H1 (cell line): ENCODE measurements around the gene UBL5. TPM values are rescaled to one million over a fixed set of nuclear protein-coding genes. Genes with fewer than 3 reads are reported as not detected.

Experiments
- CTCF ChIA-PET: fragments of 300-600 bp; sonication (Branson Sonifier 250); formaldehyde crosslinking; loops from one replicate; lab custom pipeline; 2021; ENCODE audit not compliant: partially characterized antibody; lab: Charles Lee
- POLR2A ChIA-PET: fragments of 300-600 bp; sonication (Branson Sonifier 250); formaldehyde crosslinking; loops from one replicate; lab custom pipeline; 2021; ENCODE audit warnings: inconsistent platforms; ENCODE audit not compliant: partially characterized antibody; lab: Charles Lee
- DNase-seq, 2 experiments: peaks; one replicate each; pipeline versions ENCODE4 v3.0.0 to v3.0.0-alpha.2; 2010 to 2022; ENCODE audit warnings: low spot score in 2 of 2, low read depth in 1 of 2, mixed read lengths in 1 of 2
- FAIRE-seq: peaks from 2 replicates; lab custom pipeline; 2011; peaks lifted over from hg19 to GRCh38; lab: Jason Lieb, UNC
- H2AFZ ChIP-seq: 2 replicates; pipeline ENCODE4 v1.8.1; 2012; ENCODE audit warnings: low read length, inconsistent platforms
- H2AK5ac ChIP-seq: 2 replicates; pipeline ENCODE4 v1.6.1; 2013; ENCODE audit warnings: low read depth, low read length
- H2BK120ac ChIP-seq: replicated peaks from 2 replicates; pipeline ENCODE3; 2013; ENCODE audit warnings: low read depth, low read length, inconsistent platforms
- H2BK12ac ChIP-seq: 2 replicates; pipeline ENCODE4 v1.6.1; 2013; ENCODE audit warnings: low read depth, low read length
- H2BK15ac ChIP-seq: 2 replicates; pipeline ENCODE4 v1.6.1; 2013; ENCODE audit warnings: low read length
- H2BK20ac ChIP-seq: 2 replicates; pipeline ENCODE4 v1.6.1; 2013; ENCODE audit warnings: low read length
- H2BK5ac ChIP-seq: 2 replicates; pipeline ENCODE4 v1.6.1; 2013; ENCODE audit warnings: low read depth, low read length
- H3K14ac ChIP-seq: 2 replicates; pipeline ENCODE4 v1.6.1; 2013; ENCODE audit warnings: inconsistent platforms; ENCODE audit not compliant: insufficient read length
- H3K18ac ChIP-seq: 2 replicates; pipeline ENCODE4 v1.6.1; 2013; ENCODE audit warnings: low read length; ENCODE audit errors: extremely low read depth
- H3K23ac ChIP-seq: 2 replicates; pipeline ENCODE4 v1.6.1; 2013; ENCODE audit warnings: inconsistent platforms; ENCODE audit not compliant: insufficient read length
- H3K23me2 ChIP-seq: 2 replicates; pipeline ENCODE4 v1.6.1; 2013; ENCODE audit warnings: low read depth, low read length
- H3K27ac ChIP-seq: 2 replicates; pipeline ENCODE4 v1.6.1; 2011; ENCODE audit warnings: low read depth, low read length, inconsistent platforms
- H3K27me3 ChIP-seq, 4 experiments: replicated peaks in 1 of 4; 1 replicate in 1 of 4; 2 replicates in 3 of 4; pipeline versions ENCODE4 v1.6.1 to v1.8.1; 2011 to 2013; ENCODE audit warnings: low read length in 3 of 4, mild to moderate bottlenecking in 3 of 4, inconsistent platforms in 2 of 4, mixed read lengths in 2 of 4, moderate library complexity in 1 of 4; ENCODE audit not compliant: control insufficient read depth in 3 of 4, insufficient read depth in 3 of 4; ENCODE audit errors: extremely low read depth in 1 of 4
- H3K36me3 ChIP-seq, 4 experiments: 2 replicates each; pipeline versions ENCODE4 v1.6.1 to v1.8.1; 2011 to 2013; ENCODE audit warnings: mild to moderate bottlenecking in 4 of 4, low read length in 3 of 4, moderate library complexity in 2 of 4, control low read depth in 1 of 4, inconsistent platforms in 1 of 4; ENCODE audit not compliant: insufficient read depth in 4 of 4, control insufficient read depth in 2 of 4
- H3K4ac ChIP-seq: replicated peaks from 2 replicates; pipeline ENCODE3; 2013; ENCODE audit warnings: low read length, low read depth, mixed read lengths, inconsistent platforms; ENCODE audit not compliant: insufficient read length
- H3K4me1 ChIP-seq, 4 experiments: replicated peaks in 1 of 4; 1 replicate in 1 of 4; 2 replicates in 3 of 4; pipeline versions ENCODE4 v1.6.1 to v1.8.1; 2011 to 2013; ENCODE audit warnings: low read length in 3 of 4, inconsistent platforms in 2 of 4, mixed read lengths in 1 of 4; ENCODE audit not compliant: insufficient read depth in 4 of 4, control insufficient read depth in 3 of 4
- H3K4me2 ChIP-seq, 2 experiments: 2 replicates each; pipeline versions ENCODE4 v1.6.1 to v1.8.1; 2011 to 2013; ENCODE audit warnings: low read depth in 2 of 2, low read length in 2 of 2, control low read depth in 1 of 2, inconsistent platforms in 1 of 2, mild to moderate bottlenecking in 1 of 2; ENCODE audit not compliant: insufficient read depth in 1 of 2
- H3K4me3 ChIP-seq, 4 experiments: fragments of 200-600, 300-600 bp in 1 of 4; sonication (generic), shearing (Covaris generic), sonication (Bioruptor Twin) in 1 of 4; 2 replicates each; pipeline versions ENCODE4 v1.5.1 to v1.8.1; 2011 to 2016; ENCODE audit warnings: low read length in 4 of 4, low read depth in 3 of 4, control low read depth in 2 of 4, inconsistent platforms in 2 of 4, mild to moderate bottlenecking in 2 of 4, mixed read lengths in 1 of 4, moderate library complexity in 1 of 4; ENCODE audit not compliant: insufficient read depth in 2 of 4; ENCODE audit errors: extremely low read depth in 1 of 4
- H3K56ac ChIP-seq: replicated peaks from 2 replicates; pipeline ENCODE3; 2013; ENCODE audit warnings: low read depth, mild to moderate bottlenecking, mixed read lengths, low read length, inconsistent platforms; ENCODE audit not compliant: insufficient read length
- H3K79me1 ChIP-seq: 2 replicates; pipeline ENCODE4 v1.6.1; 2013; ENCODE audit warnings: low read depth, low read length, control low read depth
- H3K79me2 ChIP-seq, 2 experiments: 2 replicates each; pipeline versions ENCODE4 v1.6.1 to v1.8.1; 2012 to 2013; ENCODE audit warnings: low read length in 2 of 2, mild to moderate bottlenecking in 2 of 2, inconsistent platforms in 1 of 2; ENCODE audit not compliant: insufficient read depth in 2 of 2, control insufficient read depth in 1 of 2
- H3K9ac ChIP-seq, 4 experiments: replicated peaks in 1 of 4; 1 replicate in 1 of 4; 2 replicates in 3 of 4; pipeline versions ENCODE4 v1.6.1 to v1.8.1; 2011 to 2013; ENCODE audit warnings: low read depth in 3 of 4, low read length in 3 of 4, control low read depth in 2 of 4, mild to moderate bottlenecking in 2 of 4, moderate library complexity in 2 of 4, inconsistent platforms in 1 of 4; ENCODE audit errors: extremely low read depth in 1 of 4
- H3K9me3 ChIP-seq, 2 experiments: 2 replicates each; pipeline versions ENCODE4 v1.6.1 to v1.8.1; 2012 to 2013; ENCODE audit warnings: mild to moderate bottlenecking in 2 of 2, moderate library complexity in 2 of 2, control low read depth in 1 of 2, inconsistent platforms in 1 of 2, low read depth in 1 of 2, low read length in 1 of 2, mixed read lengths in 1 of 2; ENCODE audit not compliant: insufficient read depth in 2 of 2
- H4K20me1 ChIP-seq, 2 experiments: replicated peaks in 1 of 2; 2 replicates each; pipeline versions ENCODE3 to v1.8.1; 2011 to 2013; ENCODE audit warnings: inconsistent platforms in 2 of 2, low read length in 2 of 2, mild to moderate bottlenecking in 1 of 2; ENCODE audit not compliant: insufficient read depth in 2 of 2, control insufficient read depth in 1 of 2
- H4K5ac ChIP-seq: 2 replicates; pipeline ENCODE4 v1.6.1; 2013; ENCODE audit warnings: low read length, low read depth, mixed read lengths, inconsistent platforms; ENCODE audit not compliant: insufficient read length
- H4K8ac ChIP-seq: 2 replicates; pipeline ENCODE4 v1.8.0; 2013; ENCODE audit warnings: mild to moderate bottlenecking, moderate library complexity, low read length, inconsistent platforms; ENCODE audit not compliant: insufficient read depth; ENCODE audit errors: extremely low read depth
- H4K91ac ChIP-seq: replicated peaks from 2 replicates; pipeline ENCODE3; 2013; ENCODE audit warnings: low read length, mixed read lengths, inconsistent platforms; ENCODE audit not compliant: insufficient read length
- CBX8 ChIP-seq: fragments of 300-800, 300-1000 bp; sonication (generic); IDR thresholded peaks from 2 replicates; pipeline ENCODE4 v1.7.1; 2016; ENCODE audit warnings: low read depth, low read length, borderline replicate concordance
- CHD2 ChIP-seq: IDR thresholded peaks from 2 replicates; pipeline ENCODE4 v1.6.1; 2012; ENCODE audit warnings: low read length, improper control_type of control experiment
- CREB1 ChIP-seq: IDR thresholded peaks from 2 replicates; pipeline ENCODE4 v1.6.1; 2012; ENCODE audit warnings: inconsistent platforms
- EZH2 ChIP-seq: fragments of 200-600 bp; sonication (generic); IDR thresholded peaks from 2 replicates; pipeline ENCODE4 v1.7.1; 2012; ENCODE audit warnings: low read depth, mild to moderate bottlenecking, moderate library complexity, low read length, inconsistent platforms; ENCODE audit not compliant: severe bottlenecking
- FOSL1 ChIP-seq: IDR thresholded peaks from 2 replicates; pipeline ENCODE4 v1.6.1; 2011; ENCODE audit warnings: mild to moderate bottlenecking, low read depth, low read length, moderate library complexity; ENCODE audit not compliant: insufficient read depth
- JUND ChIP-seq: IDR thresholded peaks from 2 replicates; pipeline ENCODE4 v1.6.1; 2011; ENCODE audit warnings: mild to moderate bottlenecking, improper control_type of control experiment, low read length
- KDM5A ChIP-seq: fragments of 200-600 bp; IDR thresholded peaks from 2 replicates; pipeline ENCODE4 v1.7.1; 2012; ENCODE audit warnings: mild to moderate bottlenecking, low read length, inconsistent platforms, mixed read lengths
- RAD21 ChIP-seq, 2 experiments: IDR thresholded peaks in 1 of 2; conservative IDR thresholded peaks in 1 of 2; 2 replicates each; pipeline ENCODE4 v1.6.1; 2011; ENCODE audit warnings: low read depth in 2 of 2, low read length in 2 of 2, improper control_type of control experiment in 1 of 2, inconsistent platforms in 1 of 2, mild to moderate bottlenecking in 1 of 2, moderate library complexity in 1 of 2
- TAF7 ChIP-seq: optimal IDR thresholded peaks from 2 replicates; pipeline ENCODE3; 2011; ENCODE audit warnings: low read depth, mild to moderate bottlenecking, inconsistent platforms, low read length, moderate library complexity, borderline replicate concordance
- USF2 ChIP-seq: IDR thresholded peaks from 2 replicates; pipeline ENCODE4 v1.6.1; 2011; ENCODE audit warnings: low read length, improper control_type of control experiment
- polyA plus RNA-seq, 7 experiments: library from polyadenylated mRNA; depleted of rRNA in 3 of 7; stranded (reverse) in 5 of 7; unstranded in 2 of 7; fragments of >200 nt in 5 of 7; fragments of 200-250 nt in 2 of 7; gene quantifications; 1 replicate in 5 of 7; 2 replicates in 1 of 7; 4 replicates in 1 of 7; pipeline versions ENCODE4 v1.2.1 to v1.2.3, GENCODE V29; 2011 to 2013; ENCODE audit warnings: missing spikeins in 2 of 7, mixed read lengths in 2 of 7
- total RNA-seq: library from RNA; stranded (reverse); fragmentation: NEBNext Ultra II Directional; extraction: Animal tissue kit (Norgen Biotek cat#: 25700); gene quantifications from 2 replicates; pipeline ENCODE4 v1.2.1, GENCODE V29; 2021

UBL5 gene
- total and polyA plus RNA-seq, 2 of the 8 experiments (the other 6 are each of a cell fraction or from before 2014, with no cell fraction given), result 416 to 1,209 TPM

- Histone ChIP-seq H2AFZ (no peak overlapping the region), H3K9ac (no peak overlapping the region), H2BK12ac (no peak overlapping the region), H2BK120ac (no peak overlapping the region), H2BK5ac (no peak overlapping the region), H3K23ac (no peak overlapping the region), H3K4me1 (no peaks in the 10 kb centered on the region; a peak in 1 of 7 replicates), H3K27ac (no peak overlapping the region), H3K9me3 (no peaks in the 10 kb centered on the region), H2BK15ac (no peak overlapping the region), H3K27me3 (no peaks in the 10 kb centered on the region), H3K18ac (no peak overlapping the region), H3K79me1 (no peaks in the 10 kb centered on the region; the same call in 1 of the 2 replicates), H4K91ac (no peak overlapping the region), H3K79me2 (no peaks in the 10 kb centered on the region), H4K8ac (no peak overlapping the region), H3K4me3 (no peak overlapping the region), H3K23me2 (no peaks in the 10 kb centered on the region), H2AK5ac (no peak overlapping the region), H3K4ac (no peak overlapping the region), H4K20me1 (peaks cover 1 to 5% of the 10 kb centered on the region in 2 experiments), H3K56ac (no peak overlapping the region), H3K14ac (no peak overlapping the region), H2BK20ac (no peak overlapping the region), H4K5ac (no peak overlapping the region), H3K36me3 (peaks cover 0 to 12% (median 9%) of the 10 kb centered on the region in 4 experiments; a peak in 5 of 8 replicates), H3K4me2 (no peak overlapping the region)
- no peak for DNase-seq
- no peak for FAIRE-seq
- TF ChIP-seq USF2 (no peak), CBX8 (no peak), CHD2 (no peak), TAF7 (no peak), EZH2 (no peak), JUND (no peak), FOSL1 (no peak), KDM5A (no peak), CREB1 (no peak), RAD21 (IDR thresholded peaks at IDR 0.05 in 1 of 2, conservative IDR thresholded peaks at IDR 0.05 in 1 of 2; ENCODE audit: low read depth in 2 of 2, low read length in 2 of 2) (no peak)
- ChIA-PET CTCF (interaction anchor here (1.2 to 3.5 kb wide), 2 partner anchors 8 to 11 kb away, joined by 3 to 18 read pairs; no protein-coding TSS in a partner anchor), POLR2A (interaction anchor here (1.2 to 1.7 kb wide), 2 partner anchors 10 to 12 kb away, joined by 3 to 4 read pairs; no protein-coding TSS in a partner anchor)
Measured at GRCh38 chr19:9858766-9859165, 31.0 kb downstream of the UBL5 start.
